PC-9 (cell line): Measurements from ENCODE around the gene PPP1CA. TPM values are rescaled to one million over a fixed set of nuclear protein-coding genes. Genes with fewer than 3 reads are reported as not detected.

Experiments
- BruUV-seq: library from RNA; stranded (reverse); fragments of 400-500 nt; replicated peaks from 2 replicates; lab custom pipeline; 2021; lab: Mats Ljungman, UMichigan
- CTCF ChIA-PET: fragments of 300-600 bp; sonication (Branson Sonifier 250); formaldehyde crosslinking; loops from one replicate; lab custom pipeline; 2022; ENCODE audit warnings: antibody characterized with exemption; lab: Charles Lee
- POLR2A ChIA-PET: fragments of 300-600 bp; sonication (Branson Sonifier 250); formaldehyde crosslinking; loops from one replicate; lab custom pipeline; 2022; ENCODE audit warnings: antibody characterized with exemption; ENCODE audit not compliant: unreplicated experiment; lab: Charles Lee
- DNase-seq, 2 experiments: peaks; one replicate each; pipeline versions ENCODE4 v3.0.0 to v3.0.0-alpha.2; 2015 to 2022; ENCODE audit warnings: mixed read lengths in 1 of 2
- H2AFZ ChIP-seq: fragments of 200-600 bp; sonication (generic); 2 replicates; pipeline ENCODE4 v1.8.1; 2017; ENCODE audit warnings: antibody characterized with exemption
- H3F3A ChIP-seq: fragments of 200-600 bp; sonication (generic); 2 replicates; pipeline ENCODE4 v1.8.1; 2017; ENCODE audit warnings: antibody characterized with exemption, mild to moderate bottlenecking, low read depth; ENCODE audit not compliant: insufficient read depth
- H3K27ac ChIP-seq: fragments of 200-600 bp; sonication (generic); 2 replicates; pipeline ENCODE4 v1.6.1; 2016; ENCODE audit warnings: mixed run types
- H3K27me3 ChIP-seq: fragments of 200-600 bp; sonication (generic); 2 replicates; pipeline ENCODE4 v1.6.1; 2016; ENCODE audit warnings: low read depth, mixed run types; ENCODE audit not compliant: insufficient read depth
- H3K36me3 ChIP-seq: fragments of 200-600 bp; sonication (generic); 2 replicates; pipeline ENCODE4 v1.6.1; 2016; ENCODE audit warnings: low read depth, mixed run types
- H3K4me1 ChIP-seq: fragments of 200-600 bp; sonication (generic); replicated peaks from 2 replicates; pipeline ENCODE4 v1.6.1; 2016; ENCODE audit warnings: mixed run types; ENCODE audit not compliant: insufficient read depth
- H3K4me2 ChIP-seq: fragments of 200-600 bp; sonication (generic); 2 replicates; pipeline ENCODE4 v1.6.1; 2017; ENCODE audit warnings: mixed run types
- H3K4me3 ChIP-seq: fragments of 200-600 bp; sonication (generic); 2 replicates; pipeline ENCODE4 v1.6.1; 2016; ENCODE audit warnings: mixed run types
- H3K79me2 ChIP-seq: fragments of 200-600 bp; sonication (generic); 2 replicates; pipeline ENCODE4 v1.6.1; 2017; ENCODE audit warnings: low read depth, mixed run types
- H3K9me2 ChIP-seq: fragments of 200-600 bp; sonication (generic); 2 replicates; pipeline ENCODE4 v1.8.1; 2017; ENCODE audit warnings: mild to moderate bottlenecking; ENCODE audit not compliant: insufficient read depth
- H3K9me3 ChIP-seq: fragments of 200-600 bp; sonication (generic); 2 replicates; pipeline ENCODE4 v1.8.1; 2016; ENCODE audit warnings: low read depth; ENCODE audit not compliant: insufficient read depth
- H4K20me1 ChIP-seq: fragments of 200-600 bp; sonication (generic); 2 replicates; pipeline ENCODE4 v1.8.1; 2017; ENCODE audit not compliant: insufficient read depth
- EZH2 ChIP-seq: fragments of 200-600 bp; sonication (generic); IDR thresholded peaks from 2 replicates; pipeline ENCODE4 v1.8.0; 2017; ENCODE audit warnings: antibody characterized with exemption, low read depth
- intact Hi-C: fragments of 100-400 bp; cut with micrococcal nuclease; formaldehyde crosslinking; loops from one replicate; pipeline ENCODE4 v1.10.0; 2022; ENCODE audit not compliant: unreplicated experiment
- total RNA-seq: library from RNA; stranded (reverse); gene quantifications from 2 replicates; pipeline ENCODE4 v1.2.3, GENCODE V29; 2021
- TF ChIP-seq, protein P1 (sequence below): fragments of 200-600 bp; sonication (generic); conservative IDR thresholded peaks from 2 replicates; pipeline ENCODE4 v1.6.1; 2017; ENCODE audit warnings: mixed run types, antibody characterized with exemption, mild to moderate bottlenecking, moderate library complexity

PPP1CA gene
- total RNA-seq, 1 experiment from 2014 or later = 306 TPM

DNA sequence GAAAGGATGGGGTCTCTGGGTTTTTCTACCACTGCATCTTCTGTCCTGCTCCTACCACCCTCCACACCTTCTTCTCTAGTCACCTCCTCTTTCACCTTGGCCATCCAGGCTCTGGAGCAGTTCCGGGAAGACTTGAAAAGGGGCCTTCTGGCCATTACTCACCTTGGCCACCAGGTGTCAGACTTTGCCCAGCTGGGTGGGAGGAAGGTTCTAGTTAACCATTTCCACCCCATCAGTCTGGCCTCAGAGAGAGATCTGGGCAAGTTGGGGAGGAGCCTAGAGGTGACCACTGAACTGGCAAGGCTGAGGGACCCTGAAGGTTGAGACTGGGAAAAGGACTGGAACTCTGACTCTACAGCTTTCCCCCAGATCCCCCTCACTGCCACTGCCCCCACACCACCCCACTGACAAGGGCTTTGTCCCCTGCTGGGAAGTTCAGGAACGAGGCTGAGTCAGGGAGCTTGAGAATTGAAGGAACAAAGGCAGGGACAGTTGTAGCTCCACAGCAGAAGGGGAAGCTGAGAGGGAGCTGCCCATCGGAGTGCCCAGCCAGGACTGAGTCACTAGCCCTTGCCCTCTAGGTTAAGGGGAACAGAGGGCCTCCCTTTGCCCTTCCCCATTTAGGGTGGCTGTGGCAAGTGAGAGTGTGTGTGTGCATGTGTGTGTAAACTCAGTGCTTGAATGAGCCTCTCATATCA lies 44.6 kb downstream of the PPP1CA start:
- peaks cover 83% of the 10 kb centered on the region for H3F3A ChIP-seq
- H3K9me3 ChIP-seq = no peaks in the 10 kb centered on the region
- H3K4me2 ChIP-seq = peak overlapping the region; percentile 97
- H3K4me3 ChIP-seq = peak overlapping the region; percentile 38; the same call in 1 of the 2 replicates
- no TSS peak for BruUV-seq
- peak; percentile 79 to 84 for DNase-seq
- H4K20me1 ChIP-seq = no peaks in the 10 kb centered on the region
- ChIA-PET CTCF (interaction anchor here (0.5 to 3.6 kb wide), 15 partner anchors 7 to 789 kb away, joined by 3 to 174 read pairs (median 5); partner anchors contain the start of gene RAD9A), POLR2A (interaction anchor here (0.5 to 1.1 kb wide), 9 partner anchors 17 to 1652 kb away, joined by 3 to 19 read pairs (median 6); no protein-coding TSS in a partner anchor)
- intact Hi-C loops = loop anchor here (1.0 to 2.0 kb wide), 2 partner anchors 25 to 150 kb away; no protein-coding TSS in a partner anchor
- no peaks in the 10 kb centered on the region for H3K27me3 ChIP-seq
- H3K79me2 ChIP-seq = peaks cover 22% of the 10 kb centered on the region
- H3K4me1 ChIP-seq = peaks cover 64% of the 10 kb centered on the region
- no peak overlapping the region for H2AFZ ChIP-seq
- TF ChIP-seq, protein P1, sequence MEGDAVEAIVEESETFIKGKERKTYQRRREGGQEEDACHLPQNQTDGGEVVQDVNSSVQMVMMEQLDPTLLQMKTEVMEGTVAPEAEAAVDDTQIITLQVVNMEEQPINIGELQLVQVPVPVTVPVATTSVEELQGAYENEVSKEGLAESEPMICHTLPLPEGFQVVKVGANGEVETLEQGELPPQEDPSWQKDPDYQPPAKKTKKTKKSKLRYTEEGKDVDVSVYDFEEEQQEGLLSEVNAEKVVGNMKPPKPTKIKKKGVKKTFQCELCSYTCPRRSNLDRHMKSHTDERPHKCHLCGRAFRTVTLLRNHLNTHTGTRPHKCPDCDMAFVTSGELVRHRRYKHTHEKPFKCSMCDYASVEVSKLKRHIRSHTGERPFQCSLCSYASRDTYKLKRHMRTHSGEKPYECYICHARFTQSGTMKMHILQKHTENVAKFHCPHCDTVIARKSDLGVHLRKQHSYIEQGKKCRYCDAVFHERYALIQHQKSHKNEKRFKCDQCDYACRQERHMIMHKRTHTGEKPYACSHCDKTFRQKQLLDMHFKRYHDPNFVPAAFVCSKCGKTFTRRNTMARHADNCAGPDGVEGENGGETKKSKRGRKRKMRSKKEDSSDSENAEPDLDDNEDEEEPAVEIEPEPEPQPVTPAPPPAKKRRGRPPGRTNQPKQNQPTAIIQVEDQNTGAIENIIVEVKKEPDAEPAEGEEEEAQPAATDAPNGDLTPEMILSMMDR = peak; percentile 99
- no peak for TF ChIP-seq EZH2
- no peaks in the 10 kb centered on the region for H3K36me3 ChIP-seq
- H3K27ac ChIP-seq = peak overlapping the region; percentile 90
- no peaks in the 10 kb centered on the region for H3K9me2 ChIP-seq

DNA sequence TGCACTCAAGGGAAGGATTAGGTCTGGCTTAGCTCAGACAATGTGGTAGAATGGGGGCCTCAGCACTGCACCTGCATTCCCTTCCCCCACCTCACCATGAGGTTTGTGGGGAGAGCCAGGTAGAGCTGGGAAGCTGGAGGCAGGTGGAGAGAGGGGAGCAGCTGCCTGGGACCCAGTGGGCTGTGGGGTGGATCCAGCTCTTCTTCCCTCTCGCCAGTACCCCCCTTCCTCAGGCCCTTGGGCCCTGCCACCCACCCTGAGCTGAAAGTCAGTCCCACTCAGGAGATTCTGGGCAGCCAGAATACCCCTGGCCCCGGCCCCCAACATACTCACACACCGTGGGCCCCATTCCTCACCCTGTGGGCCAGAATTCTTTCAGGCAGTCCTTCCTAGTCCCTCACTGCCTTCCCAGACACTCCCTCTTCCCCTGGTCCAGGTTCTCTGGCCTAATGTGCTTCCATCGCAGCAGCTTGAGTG lies 45.2 kb downstream of the PPP1CA start:
- H2AFZ ChIP-seq = no peak overlapping the region
- BruUV-seq = no TSS peak
- H3F3A ChIP-seq = peaks cover 80% of the 10 kb centered on the region
- H3K4me2 ChIP-seq = peak overlapping the region; percentile 97
- H3K27ac ChIP-seq = peak overlapping the region; percentile 90
- H3K4me3 ChIP-seq = peak overlapping the region; percentile 38; the same call in 1 of the 2 replicates
- H3K9me2 ChIP-seq = no peaks in the 10 kb centered on the region
- peaks cover 70% of the 10 kb centered on the region for H3K4me1 ChIP-seq
- H3K27me3 ChIP-seq = no peaks in the 10 kb centered on the region
- intact Hi-C loops = loop anchor here (2.0 kb wide), 1 partner anchor 150 kb away; no protein-coding TSS in a partner anchor
- POLR2A ChIA-PET = interaction anchor here (0.6 to 0.7 kb wide), 2 partner anchors 21 to 319 kb away, joined by 3 read pairs; no protein-coding TSS in a partner anchor
- H3K9me3 ChIP-seq = no peaks in the 10 kb centered on the region
- peaks cover 27% of the 10 kb centered on the region for H3K79me2 ChIP-seq
- no peaks in the 10 kb centered on the region for H4K20me1 ChIP-seq
- H3K36me3 ChIP-seq = no peaks in the 10 kb centered on the region
- TF ChIP-seq EZH2 = no peak
- TF ChIP-seq, protein P1 = no peak
- CTCF ChIA-PET = interaction anchor here (0.6 to 3.6 kb wide), 6 partner anchors 10 to 461 kb away, joined by 3 to 174 read pairs (median 5); partner anchors contain the start of gene RAD9A
- DNase-seq = no peak

DNA sequence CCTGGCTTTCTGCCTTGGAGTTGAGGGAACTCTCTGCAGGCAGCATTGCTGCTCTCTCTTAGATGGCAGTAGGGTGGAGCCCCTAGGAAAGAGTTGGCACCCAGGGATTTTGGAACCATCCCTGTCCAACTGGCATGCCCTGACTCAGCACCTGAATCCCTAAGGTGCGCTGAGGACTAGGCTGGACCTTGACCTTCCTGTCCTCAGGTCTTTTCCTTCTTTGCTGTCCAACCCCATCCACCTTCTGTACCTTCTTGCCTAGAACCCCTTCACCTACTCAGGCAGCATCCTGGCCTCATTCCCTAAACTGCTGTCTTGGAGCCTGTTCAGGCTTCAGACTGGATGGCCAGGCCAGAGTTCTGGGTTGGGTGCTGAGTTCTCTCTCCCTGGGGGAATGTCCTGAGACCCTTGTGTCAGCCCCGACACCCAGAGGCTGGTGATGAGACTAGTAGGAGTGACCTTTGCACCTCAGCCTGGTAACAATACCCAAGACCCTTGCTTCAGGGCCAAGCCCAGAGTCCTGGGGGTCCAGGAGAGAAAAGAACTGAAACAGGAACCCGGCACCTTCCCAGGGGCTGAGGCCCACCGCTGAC lies 45.8 kb downstream of the PPP1CA start:
- no peaks in the 10 kb centered on the region for H4K20me1 ChIP-seq
- peaks cover 75% of the 10 kb centered on the region for H3K4me1 ChIP-seq
- TF ChIP-seq, protein P1 = no peak
- TF ChIP-seq EZH2 = no peak
- H3K27ac ChIP-seq = peak overlapping the region; percentile 90
- POLR2A ChIA-PET = interaction anchor here (0.6 to 1.8 kb wide), 6 partner anchors 10 to 659 kb away, joined by 3 to 48 read pairs (median 6); no protein-coding TSS in a partner anchor
- no peaks in the 10 kb centered on the region for H3K9me3 ChIP-seq
- peaks cover 29% of the 10 kb centered on the region for H3K79me2 ChIP-seq
- BruUV-seq = no TSS peak
- no peaks in the 10 kb centered on the region for H3K36me3 ChIP-seq
- no peak for DNase-seq
- peaks cover 78% of the 10 kb centered on the region for H3F3A ChIP-seq
- no peaks in the 10 kb centered on the region for H3K9me2 ChIP-seq
- CTCF ChIA-PET = interaction anchor here (0.6 to 3.6 kb wide), 4 partner anchors 18 to 24 kb away, joined by 3 to 174 read pairs (median 6); no protein-coding TSS in a partner anchor
- H3K27me3 ChIP-seq = no peaks in the 10 kb centered on the region
- H3K4me2 ChIP-seq = peak overlapping the region; percentile 97
- H2AFZ ChIP-seq = no peak overlapping the region
- intact Hi-C loops = loop anchor here (2.0 kb wide), 1 partner anchor 151 kb away; no protein-coding TSS in a partner anchor
- peak overlapping the region; percentile 38; the same call in 1 of the 2 replicates for H3K4me3 ChIP-seq
